CD14-positive monocyte (primary cell): Measurements from ENCODE around the gene HYDIN. TPM values are rescaled to one million over a fixed set of nuclear protein-coding genes. Genes with fewer than 3 reads are reported as not detected.

Experiments used
- DNase-seq, 3 donors: peaks; one replicate each; pipeline ENCODE4 v3.0.0-alpha.2; 2011 to 2022
- H2AFZ ChIP-seq: 2 replicates; pipeline ENCODE4 v1.6.0; 2012; ENCODE audit warnings: mild to moderate bottlenecking, low read depth, low read length, inconsistent platforms; ENCODE audit not compliant: insufficient read depth, poor library complexity, severe bottlenecking
- H3K27ac ChIP-seq, 2 donors: 1 replicate in 1 of 2; 2 replicates in 1 of 2; pipeline ENCODE4 v1.5.1; 2012 to 2013; ENCODE audit warnings: low read length in 2 of 2, control low read depth in 1 of 2, inconsistent platforms in 1 of 2, low read depth in 1 of 2, mild to moderate bottlenecking in 1 of 2
- H3K27me3 ChIP-seq, 2 donors: one replicate each; pipeline versions ENCODE4 v1.6.0 to v1.6.1; 2011 to 2013; ENCODE audit warnings: low read length in 2 of 2; ENCODE audit not compliant: control insufficient read depth in 2 of 2, insufficient read depth in 2 of 2
- H3K36me3 ChIP-seq, 2 donors: replicated peaks in 1 of 2; 1 replicate in 1 of 2; 2 replicates in 1 of 2; pipeline versions ENCODE4 v1.5.1 to v1.6.1; 2012 to 2013; ENCODE audit warnings: low read length in 2 of 2, control low read depth in 1 of 2, inconsistent platforms in 1 of 2, mild to moderate bottlenecking in 1 of 2; ENCODE audit not compliant: insufficient read depth in 2 of 2, control insufficient read depth in 1 of 2
- H3K4me1 ChIP-seq, 2 donors: 1 replicate in 1 of 2; 2 replicates in 1 of 2; pipeline versions ENCODE4 v1.5.1 to v1.6.1; 2012 to 2013; ENCODE audit warnings: low read length in 2 of 2, control low read depth in 1 of 2, inconsistent platforms in 1 of 2, mild to moderate bottlenecking in 1 of 2, moderate library complexity in 1 of 2; ENCODE audit not compliant: insufficient read depth in 2 of 2, control insufficient read depth in 1 of 2
- H3K4me2 ChIP-seq: replicated peaks from 2 replicates; pipeline ENCODE3; 2012; ENCODE audit warnings: low read length, moderate library complexity, mild to moderate bottlenecking; ENCODE audit not compliant: poor library complexity, severe bottlenecking; ENCODE audit errors: extremely low read depth
- H3K4me3 ChIP-seq, 3 experiments: fragments of 200-600 bp in 1 of 3; sonication (generic) in 1 of 3; replicated peaks in 1 of 3; 1 replicate in 2 of 3; 2 replicates in 1 of 3; pipeline ENCODE4 v1.5.1; 2011 to 2013; ENCODE audit warnings: low read length in 3 of 3, mild to moderate bottlenecking in 3 of 3, control low read depth in 2 of 3, low read depth in 2 of 3, inconsistent platforms in 1 of 3, moderate library complexity in 1 of 3
- H3K79me2 ChIP-seq: 2 replicates; pipeline ENCODE4 v1.6.0; 2012; ENCODE audit warnings: mild to moderate bottlenecking, control low read depth, inconsistent platforms, low read length, moderate library complexity; ENCODE audit not compliant: insufficient read depth
- H3K9ac ChIP-seq: 2 replicates; pipeline ENCODE4 v1.6.0; 2017; ENCODE audit warnings: low read length, mild to moderate bottlenecking; ENCODE audit not compliant: insufficient read depth, poor library complexity, severe bottlenecking
- H3K9me3 ChIP-seq, 2 donors: replicated peaks in 1 of 2; 1 replicate in 1 of 2; 2 replicates in 1 of 2; pipeline versions ENCODE4 v1.5.1 to v1.6.1; 2012 to 2013; ENCODE audit warnings: low read length in 2 of 2, control low read depth in 1 of 2; ENCODE audit not compliant: control insufficient read depth in 1 of 2, insufficient read depth in 1 of 2
- H4K20me1 ChIP-seq: 2 replicates; pipeline ENCODE4 v1.6.0; 2012; ENCODE audit warnings: mild to moderate bottlenecking, low read length, control low read depth, moderate library complexity; ENCODE audit not compliant: insufficient read depth
- H3K27ac Mint-ChIP-seq, 7 donors: one replicate each; pipeline ENCODE4 v1.8.0; 2020; ENCODE audit warnings: mild to moderate bottlenecking in 7 of 7, mixed read lengths in 7 of 7, moderate library complexity in 6 of 7, inconsistent platforms in 2 of 7
- H3K27me3 Mint-ChIP-seq, 3 donors: one replicate each; pipeline ENCODE4 v1.8.0; 2021 to 2022; ENCODE audit warnings: low read depth in 3 of 3, mild to moderate bottlenecking in 3 of 3, mixed read lengths in 3 of 3, moderate library complexity in 3 of 3, inconsistent platforms in 1 of 3
- H3K36me3 Mint-ChIP-seq, 2 donors: one replicate each; pipeline ENCODE4 v1.8.0; 2020; ENCODE audit warnings: mixed read lengths in 2 of 2, inconsistent platforms in 1 of 2, mild to moderate bottlenecking in 1 of 2
- H3K4me1 Mint-ChIP-seq: one replicate; pipeline ENCODE4 v1.8.0; 2020; ENCODE audit warnings: mild to moderate bottlenecking, mixed read lengths
- H3K4me3 Mint-ChIP-seq, 2 donors: one replicate each; pipeline ENCODE4 v1.8.0; 2020; ENCODE audit warnings: mild to moderate bottlenecking in 2 of 2, mixed read lengths in 2 of 2, moderate library complexity in 1 of 2
- H3K9me3 Mint-ChIP-seq, 7 donors: one replicate each; pipeline ENCODE4 v1.8.0; 2020 to 2022; ENCODE audit warnings: mixed read lengths in 7 of 7, mild to moderate bottlenecking in 6 of 7, moderate library complexity in 6 of 7, inconsistent platforms in 2 of 7
- CTCF ChIP-seq: fragments of 200-600 bp; IDR thresholded peaks from one replicate; pipeline ENCODE4 v1.8.0; 2022; ENCODE audit warnings: antibody characterized with exemption, mild to moderate bottlenecking
- WGBS: methylation state at CpG from one replicate; pipeline ENCODE4 v1.1.5; 2013; ENCODE audit warnings: missing lambda C conversion rate; ENCODE audit not compliant: insufficient coverage; 5-methylcytosine and 5-hydroxymethylcytosine counted together
- intact Hi-C, 2 donors: fragments of 100-400 bp; cut with micrococcal nuclease; formaldehyde crosslinking; loops; one replicate each; pipeline versions ENCODE4 v1.15.0 to v1.15.1; 2023
- polyA plus RNA-seq, 3 donors: library from polyadenylated mRNA; depleted of rRNA in 1 of 3; unstranded in 2 of 3; stranded (reverse) in 1 of 3; fragments of 300-500 nt in 2 of 3; fragments of >200 nt in 1 of 3; fragmentation: Illumina TruSeq in 2 of 3; gene quantifications; 1 replicate in 2 of 3; 2 replicates in 1 of 3; pipeline ENCODE4 v1.2.3, GENCODE V29; 2012 to 2021

Gene HYDIN
- polyA plus RNA-seq, 3 donors = not detected

- no peak overlapping the region for H3K27ac Mint-ChIP-seq
- no peak overlapping the region for H3K9ac ChIP-seq
- H3K4me3 ChIP-seq = no peak overlapping the region
- TF ChIP-seq CTCF = no peak
- peaks cover 6 to 21% (median 10%) of the 10 kb centered on the region in 3 donors for H3K27me3 Mint-ChIP-seq
- peaks cover 6 to 8% of the 10 kb centered on the region in 2 donors for H3K9me3 ChIP-seq
- H3K27ac ChIP-seq = no peak overlapping the region
- no peaks in the 10 kb centered on the region for H3K36me3 ChIP-seq
- H3K4me1 ChIP-seq = peaks cover 0 to 8% of the 10 kb centered on the region in 2 donors
- no peak overlapping the region for H2AFZ ChIP-seq
- peaks cover 4 to 11% (median 8%) of the 10 kb centered on the region in 7 donors for H3K9me3 Mint-ChIP-seq
- intact Hi-C loops = loop anchor here in 1 of 2 donors (10.0 kb wide), 1 partner anchor 476 kb away; the partner anchor contains the start of gene CMTR2
- no peaks in the 10 kb centered on the region for H3K79me2 ChIP-seq
- no peaks in the 10 kb centered on the region for H4K20me1 ChIP-seq
- H3K4me2 ChIP-seq = no peak overlapping the region
- H3K27me3 ChIP-seq = no peaks in the 10 kb centered on the region
- no peaks in the 10 kb centered on the region for H3K36me3 Mint-ChIP-seq
- H3K4me3 Mint-ChIP-seq = no peak overlapping the region
- DNase-seq = no peak
- H3K4me1 Mint-ChIP-seq = peaks cover 15% of the 10 kb centered on the region
Measured at GRCh38 chr16:70808371-70808770, 422.2 kb downstream of the HYDIN start.

DNA sequence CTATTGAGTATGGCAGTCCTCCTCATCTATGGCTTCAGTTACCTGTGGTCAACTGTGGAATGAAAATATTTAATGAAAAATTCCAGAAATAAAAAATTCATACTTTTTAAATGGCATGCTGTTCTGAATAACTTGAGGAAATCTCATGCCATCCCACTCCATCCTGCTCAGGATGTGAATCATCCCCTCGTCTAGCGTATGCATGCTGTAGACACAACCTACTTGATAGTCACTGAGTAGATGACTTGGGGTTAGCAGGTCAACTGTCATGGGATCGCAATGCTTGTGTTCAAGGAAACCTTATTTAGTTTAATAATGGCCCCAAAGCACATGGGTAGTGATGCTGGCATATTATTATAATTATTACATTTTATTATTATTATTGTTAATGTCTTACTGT lies 424.7 kb downstream of the HYDIN start:
- peaks cover 17% of the 10 kb centered on the region for H3K4me1 Mint-ChIP-seq
- peaks cover 4 to 15% (median 9%) of the 10 kb centered on the region in 7 donors for H3K9me3 Mint-ChIP-seq
- H3K4me3 ChIP-seq = no peak overlapping the region
- H3K4me3 Mint-ChIP-seq = no peak overlapping the region
- no peak overlapping the region for H2AFZ ChIP-seq
- intact Hi-C loops = loop anchor here in 1 of 2 donors (10.0 kb wide), 1 partner anchor 479 kb away; the partner anchor contains the start of gene CMTR2
- no peaks in the 10 kb centered on the region for H3K27me3 ChIP-seq
- no peaks in the 10 kb centered on the region for H3K36me3 Mint-ChIP-seq
- no peak overlapping the region for H3K27ac ChIP-seq
- no peaks in the 10 kb centered on the region for H3K79me2 ChIP-seq
- no peak overlapping the region for H3K9ac ChIP-seq
- no peaks in the 10 kb centered on the region for H4K20me1 ChIP-seq
- peaks cover 5 to 11% of the 10 kb centered on the region in 2 donors for H3K4me1 ChIP-seq
- peak in 1 of 3 donors; percentile 31 for DNase-seq
- no CpG with 5 or more reads among the region's 3 CpGs for WGBS
- H3K36me3 ChIP-seq = no peaks in the 10 kb centered on the region
- H3K4me2 ChIP-seq = no peak overlapping the region
- peaks cover 6 to 8% of the 10 kb centered on the region in 2 donors for H3K9me3 ChIP-seq
- TF ChIP-seq CTCF = no peak
- peaks cover 9 to 19% (median 10%) of the 10 kb centered on the region in 3 donors for H3K27me3 Mint-ChIP-seq
- no peak overlapping the region for H3K27ac Mint-ChIP-seq
